Posterior cingulate gyrus (tissue), 11 donors: Measurements from ENCODE around the gene IL17D.
"Not testable (repeated sequence)": the region's sequence is repeated elsewhere in the genome, so short reads cannot be mapped to it uniquely, and the experiment has no call there.

Experiments
- DNase-seq, 10 donors: peaks; one replicate each; pipeline versions ENCODE4 v3.0.0 to v3.0.0-alpha.2; 2020 to 2021; ENCODE audit warnings: mixed read lengths in 3 of 10
- intact Hi-C: fragments of 100-400 bp; cut with DNase I; formaldehyde crosslinking; loops from one replicate; pipeline ENCODE4 v1.15.1; 2023

The IL17D gene, protein sequence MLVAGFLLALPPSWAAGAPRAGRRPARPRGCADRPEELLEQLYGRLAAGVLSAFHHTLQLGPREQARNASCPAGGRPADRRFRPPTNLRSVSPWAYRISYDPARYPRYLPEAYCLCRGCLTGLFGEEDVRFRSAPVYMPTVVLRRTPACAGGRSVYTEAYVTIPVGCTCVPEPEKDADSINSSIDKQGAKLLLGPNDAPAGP

DNA sequence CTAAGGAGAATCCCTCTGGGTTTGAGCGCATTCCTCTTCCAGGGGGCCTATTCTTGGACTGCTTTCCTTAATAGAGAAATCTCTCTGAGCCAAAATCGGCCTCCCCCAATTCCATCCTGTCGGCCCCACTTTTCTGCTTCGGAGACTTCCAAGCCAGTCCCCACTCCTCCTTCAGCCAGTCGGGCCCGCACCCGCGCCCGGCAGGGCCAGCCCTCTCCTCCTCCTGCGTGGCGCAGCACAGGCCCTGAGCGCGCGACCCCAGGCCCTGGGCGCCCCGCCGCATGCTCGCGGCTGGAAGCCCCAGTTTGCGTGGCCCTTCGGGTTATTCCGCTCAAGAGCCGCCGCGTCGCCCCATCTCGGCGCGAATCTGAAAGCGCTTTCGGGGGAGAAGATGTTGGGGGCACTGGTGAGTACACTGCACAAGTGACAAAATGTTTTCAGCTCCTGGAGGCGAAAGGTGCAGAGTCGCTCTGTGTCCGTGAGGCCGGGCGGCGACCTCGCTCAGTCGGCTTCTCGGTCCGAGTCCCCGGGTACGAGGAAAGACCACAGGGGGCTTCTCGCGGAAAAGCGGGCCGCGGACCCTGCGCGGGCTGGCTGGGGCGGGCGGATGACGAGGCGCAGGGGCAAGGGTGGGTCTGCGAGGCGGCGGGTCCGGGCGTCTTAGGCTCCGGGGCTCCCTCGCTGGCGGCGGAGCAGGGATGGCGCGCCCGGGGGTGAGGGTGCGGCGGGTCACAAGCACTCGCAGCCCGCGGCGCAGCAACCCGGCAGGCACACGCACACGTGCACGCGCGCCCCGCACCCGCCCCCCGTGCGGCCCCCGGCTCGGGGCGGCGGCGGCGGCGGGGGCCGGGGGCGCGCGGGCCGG lies at the start of gene IL17D:
IL17D (plus strand) TSS at position 785 of the 865 bp plus-strand sequence. CDS start 303 bp downstream, outside the sequence.
- DNase-seq, result peak in 4 of 10 donors; percentile 33 to 89 (median 74)
- intact Hi-C loops, result loop anchor here (5.0 kb wide), 3 partner anchors 69 to 176 kb away; partner anchors contain the start of genes CRYL1, EEF1AKMT1 and IFT88

DNA sequence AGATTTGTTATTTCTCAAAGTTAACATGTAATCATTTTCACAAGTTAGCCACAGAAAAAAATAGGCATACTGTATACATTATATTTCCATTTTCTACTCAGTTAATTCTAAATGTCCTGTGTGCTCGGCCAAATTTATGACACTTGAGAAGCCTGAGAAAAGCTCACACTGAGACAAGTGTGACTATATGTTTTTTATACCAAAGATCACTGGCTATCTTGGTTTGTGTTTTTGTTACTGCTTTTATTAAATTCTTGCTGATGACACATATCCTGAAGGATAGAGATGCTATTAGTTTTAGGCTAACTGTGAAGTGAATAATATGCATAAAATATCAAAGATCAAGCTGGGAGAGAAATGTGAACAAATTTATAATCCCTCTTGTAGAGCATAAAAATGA lies 49.3 kb upstream of the IL17D start:
- no peak for DNase-seq
- intact Hi-C loops, result no loop called here

DNA sequence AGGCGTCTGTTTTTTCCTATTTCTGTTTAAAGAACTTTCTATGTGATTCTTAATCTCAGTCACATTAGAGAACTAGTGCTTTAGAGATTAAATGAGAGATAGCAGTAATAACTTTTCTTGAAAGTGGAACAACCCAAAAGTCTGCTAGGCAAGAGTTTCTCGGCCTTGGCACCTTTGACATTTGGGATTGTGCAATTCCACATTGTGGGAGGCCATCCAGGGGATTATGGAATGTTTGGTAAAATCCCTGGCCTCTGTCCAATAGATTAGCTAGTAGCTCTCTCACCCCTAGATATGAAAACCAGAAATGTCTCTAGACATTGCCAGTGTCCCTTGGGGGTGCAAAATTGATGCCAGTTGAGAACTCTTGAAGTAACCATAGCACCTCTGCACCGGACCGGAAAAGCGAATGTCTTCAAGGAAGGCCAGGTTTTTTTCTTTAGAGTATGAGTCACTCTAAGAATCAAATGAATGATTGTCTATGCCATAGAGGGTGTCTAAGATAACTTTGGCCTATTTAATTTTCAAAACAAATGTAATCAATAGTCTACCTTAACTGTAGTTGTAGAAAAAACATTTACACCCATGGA lies 45.0 kb upstream of the IL17D start:
- no peak for DNase-seq
- intact Hi-C loops, result no loop called here

DNA sequence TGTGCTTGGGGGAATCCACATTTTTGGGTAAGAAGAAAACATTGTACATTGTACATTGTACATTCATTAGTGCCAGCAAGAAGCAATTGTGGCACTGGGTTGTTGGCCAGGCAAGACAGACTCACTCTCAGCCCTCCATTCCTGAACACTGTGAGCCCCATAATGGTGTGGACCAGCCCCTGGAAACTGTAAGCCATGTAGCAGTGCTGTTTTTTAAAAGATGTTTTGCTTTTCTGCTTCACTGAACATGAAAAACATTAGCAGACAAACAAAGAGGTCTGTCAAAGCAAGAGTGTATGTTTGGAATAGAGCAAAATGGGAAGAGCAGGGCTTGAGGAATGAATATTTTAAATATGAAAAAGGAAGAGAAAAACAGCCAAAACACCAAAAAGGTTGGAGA lies 39.1 kb upstream of the IL17D start:
- intact Hi-C loops, result no loop called here

DNA sequence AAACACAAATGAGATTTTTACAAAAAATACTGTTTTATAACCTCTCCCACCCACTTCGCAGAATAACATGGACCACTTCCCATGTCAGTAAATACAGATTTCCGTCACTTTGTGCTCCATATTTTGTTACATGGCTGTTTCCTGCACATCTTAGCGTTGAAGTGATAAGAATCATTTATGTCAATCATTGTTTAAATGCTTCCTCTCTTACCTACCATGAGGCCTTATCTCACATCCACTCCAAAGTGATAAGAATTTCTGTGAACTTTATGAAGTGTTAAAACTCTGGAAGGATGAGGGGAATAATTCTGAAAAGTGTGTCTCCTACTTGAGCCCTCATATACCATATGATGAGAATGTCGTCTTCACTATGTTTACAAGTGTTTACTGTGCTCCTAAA lies 36.6 kb upstream of the IL17D start:
- no peak for DNase-seq
- intact Hi-C loops, result no loop called here

More for the DNA sequence above, 39.1 kb upstream of the IL17D start:
- no peak for DNase-seq

DNA sequence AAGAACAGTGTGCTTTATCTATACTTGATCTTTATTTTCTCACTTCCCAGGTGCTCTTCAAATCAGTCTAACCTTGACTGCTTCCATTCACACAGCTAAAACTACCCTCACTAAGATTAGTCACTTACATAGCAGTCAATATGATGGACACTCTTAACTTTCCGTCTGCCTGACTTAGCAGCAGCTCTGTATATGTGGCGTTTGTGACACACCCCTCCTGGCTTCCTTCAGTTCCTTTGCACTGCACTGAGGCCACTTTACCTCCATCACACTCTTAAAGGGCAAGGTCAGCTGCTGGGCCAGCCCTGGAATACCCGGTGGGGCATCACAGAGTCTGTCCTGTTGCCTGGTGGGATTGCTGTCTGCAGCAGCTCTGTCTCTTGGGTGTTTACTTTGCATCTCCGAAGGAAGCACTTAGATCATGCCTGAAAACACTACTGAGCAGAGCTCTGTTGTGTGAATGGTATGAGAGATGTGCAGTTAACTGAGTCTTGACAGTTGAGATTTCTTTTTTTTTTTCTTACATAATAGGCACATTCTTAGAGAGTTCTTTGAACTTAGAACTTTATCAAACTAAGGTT lies 35.6 kb upstream of the IL17D start:
- no peak for DNase-seq
- intact Hi-C loops, result no loop called here

DNA sequence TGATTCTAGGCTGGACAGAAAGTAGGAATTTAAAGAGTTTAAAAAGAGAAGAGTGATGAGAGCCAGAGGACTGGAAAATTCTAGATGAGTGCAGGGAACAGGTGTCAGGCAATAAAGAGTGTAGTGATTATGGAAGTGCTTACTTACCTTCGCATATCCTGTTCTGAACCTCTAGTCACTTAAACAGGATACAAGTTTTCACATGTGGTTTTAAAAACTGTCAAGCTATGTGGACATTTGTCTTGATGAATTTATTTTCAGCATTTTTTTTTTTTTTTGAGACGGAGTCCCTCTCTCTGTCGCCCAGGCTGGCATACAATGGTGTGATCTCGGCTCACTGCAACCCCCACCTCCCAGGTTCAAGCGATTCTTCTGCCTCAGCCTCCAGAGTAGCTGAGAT lies 34.3 kb upstream of the IL17D start:
- intact Hi-C loops, result no loop called here
- DNase-seq, result no peak

DNA sequence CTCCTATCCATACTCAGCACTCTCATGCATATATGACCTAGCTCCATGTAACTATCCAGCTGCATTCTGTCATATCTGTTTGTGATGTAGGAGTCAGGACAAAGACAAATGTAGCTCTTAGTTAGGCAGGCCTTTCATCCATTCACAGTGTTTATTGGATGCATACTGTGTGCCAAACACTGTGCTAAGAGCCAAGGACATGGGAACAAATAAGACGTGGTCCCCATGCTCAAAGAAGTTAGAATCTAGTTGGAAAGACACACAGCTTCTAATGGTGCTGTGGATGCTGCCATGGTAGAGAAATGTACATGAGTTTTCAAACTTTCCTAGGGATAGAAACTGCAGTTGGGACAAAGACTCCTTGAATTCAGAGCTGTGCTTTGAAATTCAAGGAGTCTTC lies 31.7 kb upstream of the IL17D start:
- intact Hi-C loops, result no loop called here
- no peak for DNase-seq

DNA sequence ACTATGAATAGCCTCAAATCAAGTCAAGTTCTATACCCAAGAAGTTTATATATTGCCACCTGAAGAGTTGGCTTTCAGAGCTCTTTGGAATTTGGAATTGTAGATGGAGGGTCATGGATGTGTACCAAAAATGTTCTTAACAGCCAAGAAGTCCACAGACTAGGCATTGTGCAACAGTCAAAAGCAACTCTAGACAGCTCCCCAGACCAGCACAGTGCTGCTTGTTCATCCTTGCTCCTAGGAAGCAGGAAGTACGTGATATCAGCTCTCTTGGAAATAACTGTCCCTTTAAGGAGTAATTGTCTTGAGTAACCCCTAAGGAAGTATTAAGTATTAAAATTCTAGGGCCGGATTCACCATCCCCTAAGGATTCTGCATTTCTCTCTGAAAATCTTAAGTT lies 30.7 kb upstream of the IL17D start:
- DNase-seq, result no peak
- intact Hi-C loops, result no loop called here

DNA sequence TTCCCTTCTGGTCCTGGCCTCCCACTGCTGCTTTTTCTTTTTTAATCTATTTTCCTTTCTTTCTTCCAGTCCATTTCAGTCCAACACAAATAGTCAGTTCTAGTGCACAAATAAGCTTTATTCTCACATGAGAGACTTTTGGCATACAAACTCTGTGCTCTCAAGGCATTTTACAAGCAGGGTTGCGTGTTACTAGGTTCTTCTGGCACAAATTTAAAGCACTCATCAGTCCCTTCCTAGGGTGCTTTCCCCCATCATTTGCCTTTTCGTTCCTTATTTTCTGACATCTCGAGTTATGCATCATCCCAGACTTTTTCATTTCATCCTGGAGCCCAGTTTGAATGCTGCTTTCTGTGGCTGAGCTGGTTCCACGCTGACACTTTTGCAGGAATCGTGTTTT lies 29.8 kb upstream of the IL17D start:
- intact Hi-C loops, result no loop called here
- no peak for DNase-seq

DNA sequence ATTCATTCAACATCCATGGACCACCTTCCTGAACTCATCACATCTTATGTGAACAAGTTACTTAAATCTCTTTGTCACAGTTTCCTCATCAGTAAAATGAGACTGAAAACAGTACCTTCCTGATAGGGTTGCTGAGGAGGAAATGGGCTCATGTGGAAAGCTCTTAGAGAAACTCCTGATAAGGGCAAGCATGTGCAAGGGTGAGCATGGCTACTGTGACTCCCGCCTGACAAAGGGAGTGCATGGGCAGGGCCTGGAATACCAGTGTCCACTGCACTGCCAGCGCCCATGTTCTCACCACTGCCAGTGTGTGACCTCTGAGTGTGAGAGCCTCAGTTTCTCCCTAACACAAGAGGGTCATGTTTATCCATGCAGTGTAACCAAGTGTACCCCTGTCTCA lies 27.3 kb upstream of the IL17D start:
- no peak for DNase-seq

DNA sequence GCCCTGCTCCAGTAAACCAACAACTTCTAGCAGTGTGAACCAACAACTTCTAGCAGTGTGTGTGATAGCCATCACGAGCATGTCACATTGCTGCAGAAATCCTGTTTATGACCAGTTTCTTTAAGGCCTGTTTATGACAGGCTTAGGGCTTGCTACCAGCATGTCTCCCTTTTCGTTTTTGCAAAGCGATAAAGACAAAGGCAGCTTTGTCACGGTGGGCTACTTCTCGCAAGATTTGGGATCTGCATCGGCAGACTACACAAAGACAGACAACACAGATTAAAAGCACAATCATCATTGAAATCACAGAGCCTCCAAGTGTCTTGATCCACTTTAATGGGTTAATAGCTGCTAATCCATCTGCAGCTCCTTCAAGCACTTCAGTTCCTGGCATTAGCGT lies 24.9 kb upstream of the IL17D start:
- DNase-seq, intact Hi-C loops: not testable (repeated sequence)

More for the DNA sequence above, 27.3 kb upstream of the IL17D start:
- intact Hi-C loops, result no loop called here

DNA sequence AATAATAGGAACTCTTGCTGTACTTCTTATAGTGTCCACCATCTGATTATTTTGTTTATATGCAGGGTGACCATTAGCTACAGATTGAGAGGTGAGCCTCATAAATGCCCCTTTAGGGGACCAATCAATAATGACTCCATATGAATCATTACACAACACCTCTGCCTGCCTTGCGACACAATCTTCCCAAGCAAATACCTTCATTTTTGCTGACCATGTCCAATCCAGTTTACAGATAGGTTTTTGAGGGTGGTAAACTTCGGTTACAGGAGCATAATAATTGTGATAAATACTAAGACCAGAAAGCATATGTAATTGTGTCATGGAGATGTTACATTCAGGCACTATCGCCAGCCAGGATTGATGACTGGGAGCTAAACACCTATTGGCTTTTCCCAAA lies 23.6 kb upstream of the IL17D start:
- intact Hi-C loops, result no loop called here
- DNase-seq, result no peak

DNA sequence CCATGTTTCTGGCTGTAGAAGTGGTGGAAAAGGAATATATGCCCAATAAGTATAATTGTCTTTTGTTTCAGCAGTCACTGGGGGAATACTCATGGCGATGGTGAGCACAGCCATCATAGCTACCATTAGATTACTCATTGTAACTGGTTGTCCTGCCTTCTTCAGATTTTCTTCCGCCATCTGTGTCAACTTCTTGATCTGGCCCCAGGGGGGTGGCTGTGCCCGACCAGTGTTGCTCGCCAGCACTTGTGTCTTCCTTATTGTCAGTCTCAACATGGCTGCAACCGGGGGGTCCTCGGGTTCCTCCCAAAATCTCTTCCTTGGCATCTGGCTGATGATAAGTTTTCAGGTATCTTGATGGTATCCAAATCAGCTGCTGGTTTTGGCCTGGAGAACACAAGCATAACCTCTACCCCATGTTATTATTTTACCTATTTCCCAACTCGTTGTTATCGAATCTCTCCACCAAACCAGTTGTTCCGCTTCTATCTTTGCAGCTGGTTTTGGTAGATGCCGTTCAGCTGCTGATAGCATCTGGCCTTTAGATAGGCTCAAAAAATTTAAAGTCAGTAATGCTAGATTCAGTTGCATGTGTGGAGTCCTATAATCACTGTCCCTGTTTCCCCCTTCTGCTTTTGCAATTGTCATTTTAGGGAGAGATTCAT lies 23.0 kb upstream of the IL17D start:
- no peak for DNase-seq
- intact Hi-C loops, result no loop called here

DNA sequence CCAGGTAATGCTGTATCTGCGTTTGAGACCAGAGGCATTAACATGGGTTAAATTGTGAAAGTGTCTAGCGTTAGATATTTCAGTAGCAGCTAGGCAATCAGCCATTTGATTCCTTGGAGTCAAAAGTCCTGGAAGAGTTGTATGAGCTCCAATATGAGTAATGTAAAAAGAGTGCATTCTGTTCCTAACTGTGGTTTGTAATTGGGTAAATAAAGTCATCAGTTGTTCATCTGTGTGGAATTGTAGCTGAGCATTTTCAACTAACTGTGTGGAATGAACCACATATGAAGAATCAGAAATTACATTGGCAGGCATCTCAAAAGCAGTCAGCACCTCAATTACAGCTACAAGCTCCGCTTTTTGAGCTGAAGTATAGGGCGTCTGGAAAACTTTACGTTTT lies 22.0 kb upstream of the IL17D start:
- intact Hi-C loops, DNase-seq: not testable (repeated sequence)

DNA sequence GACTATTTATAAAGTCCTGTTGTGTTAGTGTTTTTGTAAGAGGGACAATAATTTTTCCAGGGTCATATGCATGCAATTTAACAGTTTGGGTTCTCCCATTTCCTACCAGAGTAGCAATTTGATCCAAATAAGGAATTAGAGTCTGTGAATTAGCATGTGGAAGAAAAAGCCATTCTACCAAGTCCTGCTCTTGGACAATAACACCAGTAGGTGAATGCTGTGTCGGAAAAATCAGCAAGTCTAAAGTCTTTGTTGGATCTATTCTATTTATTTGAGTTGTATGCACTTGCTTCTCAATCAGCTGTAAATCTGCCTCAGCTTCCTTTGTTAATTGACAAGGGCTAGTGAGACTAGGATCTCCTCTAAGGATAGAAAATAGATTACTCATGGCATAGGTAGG lies 21.4 kb upstream of the IL17D start:
- intact Hi-C loops, result no loop called here
- DNase-seq, result no peak

DNA sequence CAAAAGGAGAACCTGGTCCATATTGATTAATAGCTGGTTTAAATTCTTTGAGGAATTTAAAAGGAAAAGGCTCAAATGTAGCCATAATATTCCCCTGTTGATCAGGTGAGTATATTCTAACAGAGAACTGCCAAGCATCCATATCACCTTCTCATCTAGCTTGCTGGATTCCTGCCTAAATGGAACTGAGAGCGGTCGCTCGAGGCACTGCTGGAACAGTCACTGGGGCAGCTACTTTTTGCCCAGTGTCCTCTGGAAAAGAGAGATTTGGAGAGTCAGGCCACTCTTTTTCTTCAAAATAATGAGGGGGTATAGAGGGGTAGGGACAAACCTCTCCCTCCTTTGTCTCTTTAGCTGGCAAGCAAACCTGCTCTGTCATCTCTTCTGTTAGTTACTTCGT lies 19.5 kb upstream of the IL17D start:
- no peak for DNase-seq
- intact Hi-C loops, result no loop called here

DNA sequence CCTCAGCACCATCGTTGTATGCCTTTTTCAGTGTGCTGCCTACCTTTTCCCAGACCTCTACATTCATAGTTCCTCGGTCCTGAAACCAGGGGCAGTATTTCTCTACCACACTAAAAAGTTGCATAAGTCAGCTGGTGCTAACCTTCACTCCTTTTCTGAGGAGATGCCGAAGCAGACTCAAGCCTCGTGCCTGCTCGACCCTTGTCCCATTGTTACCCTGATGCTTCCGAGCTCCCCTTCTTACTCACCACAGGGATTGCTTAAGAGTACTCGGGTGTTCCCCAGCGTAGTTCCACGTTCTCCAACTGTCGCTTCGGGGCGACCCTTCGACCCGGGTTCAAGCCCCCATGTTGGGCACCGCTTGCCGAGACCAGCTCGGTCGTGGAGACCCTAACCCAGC lies 19.0 kb upstream of the IL17D start:
- intact Hi-C loops, result no loop called here

DNA sequence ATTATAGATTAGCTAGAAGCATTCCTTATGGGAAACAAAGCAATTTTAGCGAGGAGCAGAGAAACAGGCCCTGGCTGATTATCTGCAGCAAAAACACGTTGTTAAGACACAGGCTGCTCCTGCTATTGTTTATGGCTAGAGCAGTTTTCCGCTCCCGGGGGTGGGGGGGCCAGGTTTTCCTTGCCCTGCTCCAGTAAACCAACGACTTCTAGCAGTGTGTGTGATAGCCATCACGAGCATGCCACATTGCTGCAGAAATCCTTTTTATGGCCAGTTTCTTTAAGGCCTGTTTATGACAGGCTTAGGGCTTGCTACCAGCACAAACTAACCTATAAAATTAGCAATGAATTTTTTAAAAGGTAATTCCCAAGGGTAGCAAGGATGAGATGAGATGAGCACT lies 18.4 kb upstream of the IL17D start:
- intact Hi-C loops, result no loop called here
- DNase-seq, result no peak

More for the DNA sequence above, 19.0 kb upstream of the IL17D start:
- DNase-seq, result no peak

DNA sequence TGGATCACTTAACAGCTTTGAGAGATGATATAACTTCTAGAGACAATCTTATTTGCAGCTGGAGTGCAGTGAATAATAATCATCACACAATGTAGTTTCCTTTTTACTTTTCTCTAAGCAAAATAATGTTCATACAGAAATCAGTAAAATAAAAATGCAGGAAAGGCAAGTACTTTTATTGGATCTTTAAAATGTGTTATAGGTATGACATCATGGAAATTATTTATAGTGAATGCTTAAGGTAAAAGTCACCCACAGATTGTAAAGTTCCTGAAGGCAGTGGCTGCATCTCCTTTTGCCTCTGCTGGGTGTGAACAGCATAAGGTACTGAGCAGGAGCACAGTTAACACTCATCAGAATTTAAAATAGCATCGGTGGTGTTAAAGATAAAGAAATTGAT lies 17.3 kb upstream of the IL17D start:
- DNase-seq, result no peak
- intact Hi-C loops, result no loop called here
